Gastrocnemius medialis (tissue), 4 donors: ENCODE results near the gene DRICH1. TPM values are rescaled to one million over a fixed set of nuclear protein-coding genes. Genes with fewer than 3 reads are reported as not detected.
"Not testable (repeated sequence)": the region's sequence is repeated elsewhere in the genome, so short reads cannot be mapped to it uniquely, and the experiment has no call there.

Source experiments
- ATAC-seq, 2 donors: fragments of 150-250 bp; one replicate each; pipeline ENCODE4 v1.9.1; 2016
- DNase-seq, 2 donors: peaks; one replicate each; pipeline ENCODE4 v3.0.0-alpha.2; 2019
- H3K27ac ChIP-seq, 4 donors: fragments of 200-600 bp; sonication (generic); 1 replicate in 1 of 4; 2 replicates in 3 of 4; pipeline ENCODE4 v1.5.1; 2016 to 2018; ENCODE audit warnings: mild to moderate bottlenecking in 2 of 4, moderate library complexity in 1 of 4
- H3K27me3 ChIP-seq, 3 donors: fragments of 200-600 bp; sonication (generic) in 2 of 3; 1 replicate in 1 of 3; 2 replicates in 2 of 3; pipeline versions ENCODE4 v1.5.1 to v1.6.0; 2016 to 2019; ENCODE audit warnings: mild to moderate bottlenecking in 1 of 3, moderate library complexity in 1 of 3
- H3K36me3 ChIP-seq, 2 donors: fragments of 200-600 bp; sonication (generic) in 1 of 2; one replicate each; pipeline ENCODE4 v1.5.1; 2017 to 2018
- H3K4me1 ChIP-seq, 2 donors: fragments of 200-600 bp; sonication (generic) in 1 of 2; one replicate each; pipeline ENCODE4 v1.5.1; 2016 to 2017; ENCODE audit warnings: mild to moderate bottlenecking in 2 of 2
- H3K4me3 ChIP-seq, 4 donors: fragments of 200-600 bp; sonication (generic) in 3 of 4; 1 replicate in 1 of 4; 2 replicates in 3 of 4; pipeline ENCODE4 v1.5.1; 2016 to 2019; ENCODE audit warnings: mild to moderate bottlenecking in 2 of 4
- H3K9me3 ChIP-seq, 3 donors: fragments of 200-600 bp; sonication (generic) in 2 of 3; 1 replicate in 1 of 3; 2 replicates in 2 of 3; pipeline ENCODE4 v1.5.1; 2016 to 2019
- POLR2A ChIP-seq, 2 donors: fragments of 450-650 bp; IDR thresholded peaks; one replicate each; pipeline ENCODE4 v1.6.1; 2017; ENCODE audit warnings: antibody characterized with exemption in 2 of 2, mild to moderate bottlenecking in 2 of 2, moderate library complexity in 2 of 2
- in situ Hi-C, 4 donors: fragments of 200-750 bp; cut with MboI; loops; one replicate each; pipeline versions ENCODE4 v1.15.0 to v1.8.0; 2017; ENCODE audit warnings: low sequenced_read_pairs in 4 of 4
- intact Hi-C: fragments of 100-400 bp; cut with DNase I; formaldehyde crosslinking; loops from one replicate; pipeline ENCODE4 v1.15.1; 2023; ENCODE audit warnings: low total_unique reads
- total RNA-seq, 4 donors: library from RNA; depleted of rRNA; stranded (reverse); fragments of >200 nt; gene quantifications; one replicate each; pipeline versions ENCODE4 v1.1.0 to v1.2.3, GENCODE V29; 2016
- TF ChIP-seq, protein P1 (sequence below), 5 experiments: fragments of 450-650 bp in 3 of 5; fragments of 200-600 bp in 2 of 5; sonication (generic) in 2 of 5; IDR thresholded peaks in 4 of 5; conservative IDR thresholded peaks in 1 of 5; 1 replicate in 4 of 5; 2 replicates in 1 of 5; pipeline ENCODE4 v1.5.1; 2016 to 2019; ENCODE audit warnings: antibody characterized with exemption in 5 of 5, mild to moderate bottlenecking in 3 of 5, moderate library complexity in 3 of 5

The DRICH1 gene
- total RNA-seq, 4 donors from 2014 or later: not detected

DNA sequence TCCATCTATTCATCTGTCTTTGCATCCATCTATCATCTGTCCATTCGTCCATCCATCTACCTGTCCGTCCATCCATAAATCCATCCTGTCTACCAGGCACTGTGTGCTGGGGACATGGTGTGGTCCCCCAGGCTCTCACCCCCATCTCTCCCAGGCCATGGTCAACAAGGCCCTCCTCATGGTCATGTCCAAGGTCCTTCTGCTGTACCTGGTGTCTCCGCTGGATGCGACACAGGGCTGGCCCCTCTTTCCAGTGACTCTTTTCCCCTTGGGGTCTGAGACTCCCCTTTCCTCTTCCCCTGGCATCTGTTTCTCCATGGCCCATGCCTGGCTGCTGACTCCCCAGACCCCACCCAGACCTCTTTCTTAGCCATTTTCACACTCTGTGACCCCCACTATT is 56.5 kb downstream of the DRICH1 start:
- in situ Hi-C loops (no loop called here), intact Hi-C loops (no loop called here)
- H3K4me1 ChIP-seq: no peaks in the 10 kb centered on the region
- no peaks in the 10 kb centered on the region for H3K27me3 ChIP-seq
- DNase-seq (no peak), ATAC-seq (no peak)
- no peaks in the 10 kb centered on the region for H3K36me3 ChIP-seq
- no peak for TF ChIP-seq POLR2A (IDR thresholded peaks at IDR 0.05)
- TF ChIP-seq, protein P1, sequence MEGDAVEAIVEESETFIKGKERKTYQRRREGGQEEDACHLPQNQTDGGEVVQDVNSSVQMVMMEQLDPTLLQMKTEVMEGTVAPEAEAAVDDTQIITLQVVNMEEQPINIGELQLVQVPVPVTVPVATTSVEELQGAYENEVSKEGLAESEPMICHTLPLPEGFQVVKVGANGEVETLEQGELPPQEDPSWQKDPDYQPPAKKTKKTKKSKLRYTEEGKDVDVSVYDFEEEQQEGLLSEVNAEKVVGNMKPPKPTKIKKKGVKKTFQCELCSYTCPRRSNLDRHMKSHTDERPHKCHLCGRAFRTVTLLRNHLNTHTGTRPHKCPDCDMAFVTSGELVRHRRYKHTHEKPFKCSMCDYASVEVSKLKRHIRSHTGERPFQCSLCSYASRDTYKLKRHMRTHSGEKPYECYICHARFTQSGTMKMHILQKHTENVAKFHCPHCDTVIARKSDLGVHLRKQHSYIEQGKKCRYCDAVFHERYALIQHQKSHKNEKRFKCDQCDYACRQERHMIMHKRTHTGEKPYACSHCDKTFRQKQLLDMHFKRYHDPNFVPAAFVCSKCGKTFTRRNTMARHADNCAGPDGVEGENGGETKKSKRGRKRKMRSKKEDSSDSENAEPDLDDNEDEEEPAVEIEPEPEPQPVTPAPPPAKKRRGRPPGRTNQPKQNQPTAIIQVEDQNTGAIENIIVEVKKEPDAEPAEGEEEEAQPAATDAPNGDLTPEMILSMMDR (IDR thresholded peaks at IDR 0.05 in 4 of 5, conservative IDR thresholded peaks at IDR 0.05 in 1 of 5): no peak
- H3K9me3 ChIP-seq: no peaks in the 10 kb centered on the region
- H3K27ac ChIP-seq: no peak overlapping the region
- H3K4me3 ChIP-seq: no peak overlapping the region

DNA sequence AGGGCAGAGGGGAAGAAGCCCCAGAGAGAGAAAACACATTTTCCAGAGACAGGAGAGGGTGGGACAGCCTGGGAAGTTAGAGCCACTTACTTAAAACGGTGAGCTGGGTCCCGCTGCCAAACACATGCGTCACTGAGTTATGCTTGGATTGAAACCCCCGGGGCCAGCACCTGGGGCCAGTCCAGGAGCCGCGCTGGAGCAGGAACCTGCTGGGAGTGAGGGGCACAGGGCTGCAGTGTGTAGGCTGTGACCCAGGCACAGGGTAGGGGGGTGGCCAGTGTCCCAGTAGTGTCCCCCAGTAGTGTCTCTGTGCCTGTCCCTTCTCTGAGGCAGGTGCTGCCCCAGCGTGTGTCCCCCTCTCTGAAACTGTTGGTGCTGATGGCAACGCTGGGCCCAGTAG is 57.2 kb downstream of the DRICH1 start:
- Histone ChIP-seq H3K9me3 (no peaks in the 10 kb centered on the region), H3K27me3 (no peaks in the 10 kb centered on the region), H3K4me1 (no peaks in the 10 kb centered on the region), H3K27ac (no peak overlapping the region), H3K4me3 (no peak overlapping the region), H3K36me3 (no peaks in the 10 kb centered on the region)
- ATAC-seq (no peak), DNase-seq (no peak)
- intact Hi-C loops (no loop called here), in situ Hi-C loops (no loop called here)
- no peak for TF ChIP-seq POLR2A (IDR thresholded peaks at IDR 0.05)
- TF ChIP-seq, protein P1 (IDR thresholded peaks at IDR 0.05 in 4 of 5, conservative IDR thresholded peaks at IDR 0.05 in 1 of 5): no peak

DNA sequence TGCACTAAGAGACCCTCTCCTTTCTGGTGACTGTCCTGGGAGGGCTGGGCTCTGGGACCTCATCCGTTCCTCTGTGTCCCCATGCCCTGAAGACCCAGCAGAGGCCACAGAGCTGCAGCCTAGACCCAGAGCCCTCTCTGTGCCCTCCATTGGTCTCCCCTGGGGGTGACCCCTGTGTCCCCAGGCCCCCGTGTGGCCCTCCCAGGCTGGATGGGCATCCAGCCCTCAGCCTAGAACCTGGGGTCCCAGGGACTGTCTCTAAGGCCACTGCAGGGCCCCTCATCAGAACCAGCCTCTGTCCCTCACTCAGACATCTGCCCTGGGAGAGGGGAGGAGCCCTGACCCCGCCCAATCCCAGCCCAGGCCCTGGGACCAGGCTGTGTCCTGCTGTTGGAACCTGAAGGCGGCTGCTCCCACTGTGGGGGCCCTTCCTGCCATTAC is 57.7 kb downstream of the DRICH1 start:
- TF ChIP-seq POLR2A (IDR thresholded peaks at IDR 0.05): no peak
- TF ChIP-seq, protein P1 (IDR thresholded peaks at IDR 0.05 in 4 of 5, conservative IDR thresholded peaks at IDR 0.05 in 1 of 5): no peak
- no peaks in the 10 kb centered on the region for H3K27me3 ChIP-seq
- H3K4me3 ChIP-seq: no peak overlapping the region
- in situ Hi-C loops (no loop called here), intact Hi-C loops (no loop called here)
- DNase-seq (no peak), ATAC-seq (no peak)
- no peaks in the 10 kb centered on the region for H3K4me1 ChIP-seq
- no peak overlapping the region for H3K27ac ChIP-seq
- H3K36me3 ChIP-seq: no peaks in the 10 kb centered on the region
- H3K9me3 ChIP-seq: no peaks in the 10 kb centered on the region

DNA sequence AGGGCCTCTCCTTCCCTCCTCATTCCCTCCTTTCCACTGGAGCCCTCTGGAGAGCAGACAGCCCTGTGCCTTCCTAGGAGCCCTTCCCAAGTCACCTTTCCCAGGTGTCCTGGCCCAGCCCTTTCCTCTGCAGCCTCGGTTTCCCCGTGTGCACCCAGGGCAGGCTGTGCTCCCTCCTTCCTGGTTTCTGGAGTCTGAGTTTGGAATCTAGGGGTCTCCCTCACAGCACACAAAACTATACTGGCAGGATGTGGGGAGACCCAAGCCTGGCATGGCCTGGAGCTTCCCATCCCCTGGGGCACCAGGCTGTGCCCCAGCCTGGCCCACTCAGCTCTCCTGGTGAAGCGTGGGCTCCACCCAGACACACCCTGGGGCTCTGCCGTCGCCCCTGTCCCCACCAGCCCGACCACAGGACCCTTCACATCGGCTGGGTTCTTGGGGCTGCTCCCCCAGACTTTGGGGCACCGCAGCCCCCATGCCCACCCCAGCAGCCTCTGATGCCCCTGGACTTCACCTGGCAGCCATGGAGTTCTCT is 58.4 kb downstream of the DRICH1 start:
- H3K4me1 ChIP-seq, H3K4me3 ChIP-seq, in situ Hi-C loops, H3K27me3 ChIP-seq, DNase-seq, H3K36me3 ChIP-seq, H3K27ac ChIP-seq, ATAC-seq, intact Hi-C loops, H3K9me3 ChIP-seq: not testable (repeated sequence)

DNA sequence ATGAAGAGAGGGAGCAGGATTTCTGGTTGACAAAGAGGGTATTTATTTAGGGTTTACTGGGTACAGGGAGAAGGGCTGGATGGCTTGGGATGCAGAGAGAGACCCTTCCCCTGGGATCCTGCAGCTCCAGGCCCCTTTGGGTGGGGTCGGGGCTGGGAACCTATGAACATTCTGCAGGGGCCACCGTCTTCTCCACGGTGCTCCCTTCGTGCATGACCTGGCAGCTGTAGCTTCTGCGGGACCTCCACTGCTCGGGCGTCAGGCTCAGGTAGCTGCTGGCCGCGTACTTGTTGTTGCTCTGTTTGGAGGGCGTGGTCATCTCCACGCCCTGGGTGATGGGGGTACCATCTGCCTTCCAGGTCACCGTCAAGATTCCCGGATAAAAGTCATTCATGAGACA is 59.0 kb downstream of the DRICH1 start:
- intact Hi-C loops, DNase-seq, in situ Hi-C loops: not testable (repeated sequence)

DNA sequence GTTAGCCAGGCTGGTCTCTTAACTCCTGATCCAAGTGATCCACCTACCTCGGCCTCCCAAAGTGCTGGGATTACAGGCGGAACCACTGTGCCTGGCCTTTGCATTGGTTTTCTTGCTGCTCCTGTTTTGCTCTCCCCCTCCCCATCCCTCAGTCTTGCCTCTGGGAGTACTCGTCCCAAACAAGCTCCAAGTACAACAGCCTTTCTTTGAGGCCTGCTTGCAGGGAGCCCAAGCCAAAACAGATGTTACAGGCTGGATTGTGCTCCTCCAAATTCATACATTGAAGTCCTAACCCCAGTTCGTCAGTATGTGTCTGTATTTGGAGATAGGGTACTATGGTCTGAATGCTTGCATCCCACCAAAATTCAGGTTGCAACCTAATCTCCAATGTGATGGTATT is 60.6 kb downstream of the DRICH1 start:
- H3K9me3 ChIP-seq: no peaks in the 10 kb centered on the region
- no peak overlapping the region for H3K4me3 ChIP-seq
- H3K27me3 ChIP-seq: peaks cover 4 to 7% (median 5%) of the 10 kb centered on the region in 3 donors
- H3K36me3 ChIP-seq: no peaks in the 10 kb centered on the region
- in situ Hi-C loops: no loop called here
- ATAC-seq (no peak), DNase-seq (no peak)
- H3K27ac ChIP-seq: no peak overlapping the region
- intact Hi-C loops: no loop called here
- TF ChIP-seq POLR2A (IDR thresholded peaks at IDR 0.05): no peak
- TF ChIP-seq, protein P1 (IDR thresholded peaks at IDR 0.05 in 4 of 5, conservative IDR thresholded peaks at IDR 0.05 in 1 of 5): no peak
- no peaks in the 10 kb centered on the region for H3K4me1 ChIP-seq

More for the DNA sequence above, 59.0 kb downstream of the DRICH1 start:
- not testable (repeated sequence) for H3K4me3 ChIP-seq, H3K4me1 ChIP-seq, ATAC-seq, H3K27me3 ChIP-seq, H3K27ac ChIP-seq, H3K36me3 ChIP-seq, H3K9me3 ChIP-seq
